DND-41 (cell line): Measurements from ENCODE around the gene SEPHS1.

Experiments
- ATAC-seq: fragments of 200-7000 bp; cut with Tn5 transposase; 3 replicates; pipeline ENCODE4 v1.9.1; 2021; ENCODE audit warnings: low read depth; ENCODE audit not compliant: insufficient read depth
- DNase-seq: peaks from one replicate; pipeline ENCODE4 v3.0.0-alpha.2; 2020
- H2AFZ ChIP-seq: 2 replicates; pipeline ENCODE4 v1.6.0; 2012; ENCODE audit warnings: low read depth, low read length
- H3K27ac ChIP-seq: 2 replicates; pipeline ENCODE4 v1.5.1; 2012; ENCODE audit warnings: low read length, inconsistent platforms
- H3K27me3 ChIP-seq: fragments of 200-600 bp; sonication (generic); 2 replicates; pipeline ENCODE4 v1.6.0; 2012; ENCODE audit warnings: low read length, mild to moderate bottlenecking, inconsistent platforms; ENCODE audit not compliant: insufficient read depth, poor library complexity
- H3K36me3 ChIP-seq: 2 replicates; pipeline ENCODE4 v1.5.1; 2012; ENCODE audit warnings: low read length, inconsistent platforms; ENCODE audit not compliant: insufficient read depth
- H3K4me1 ChIP-seq: 2 replicates; pipeline ENCODE4 v1.5.1; 2012; ENCODE audit warnings: mild to moderate bottlenecking, low read length; ENCODE audit not compliant: insufficient read depth
- H3K4me2 ChIP-seq: 2 replicates; pipeline ENCODE4 v1.6.0; 2012; ENCODE audit warnings: mild to moderate bottlenecking, moderate library complexity, low read length, inconsistent platforms; ENCODE audit not compliant: insufficient read depth
- H3K4me3 ChIP-seq, 2 experiments: fragments of 200-600 bp in 1 of 2; shearing (Covaris generic) in 1 of 2; 2 replicates each; pipeline ENCODE4 v1.5.1; 2012 to 2016; ENCODE audit warnings: inconsistent platforms in 2 of 2, low read length in 2 of 2, mild to moderate bottlenecking in 2 of 2, low read depth in 1 of 2, moderate library complexity in 1 of 2
- H3K79me2 ChIP-seq: 2 replicates; pipeline ENCODE4 v1.6.0; 2012; ENCODE audit warnings: low read length, inconsistent platforms; ENCODE audit not compliant: insufficient read depth
- H3K9ac ChIP-seq: 2 replicates; pipeline ENCODE4 v1.6.0; 2012; ENCODE audit warnings: low read depth, mild to moderate bottlenecking, inconsistent platforms, low read length, moderate library complexity
- H3K9me3 ChIP-seq: 2 replicates; pipeline ENCODE4 v1.5.1; 2012; ENCODE audit warnings: low read length, moderate library complexity, mild to moderate bottlenecking, inconsistent platforms; ENCODE audit not compliant: insufficient read depth, severe bottlenecking
- H4K20me1 ChIP-seq: 2 replicates; pipeline ENCODE4 v1.6.0; 2012; ENCODE audit warnings: low read length; ENCODE audit not compliant: insufficient read depth
- EZH2 ChIP-seq: IDR thresholded peaks from 3 replicates; pipeline ENCODE4 v1.6.1; 2012; ENCODE audit warnings: borderline replicate concordance, low read depth, mild to moderate bottlenecking, moderate library complexity, low read length, inconsistent platforms; ENCODE audit not compliant: severe bottlenecking
- TF ChIP-seq, protein P1 (sequence below): IDR thresholded peaks from 2 replicates; pipeline ENCODE4 v1.5.1; 2012; ENCODE audit warnings: borderline replicate concordance, low read length, moderate library complexity, mild to moderate bottlenecking; ENCODE audit not compliant: poor library complexity, severe bottlenecking; ENCODE audit errors: extremely low read depth

The SEPHS1 gene, protein sequence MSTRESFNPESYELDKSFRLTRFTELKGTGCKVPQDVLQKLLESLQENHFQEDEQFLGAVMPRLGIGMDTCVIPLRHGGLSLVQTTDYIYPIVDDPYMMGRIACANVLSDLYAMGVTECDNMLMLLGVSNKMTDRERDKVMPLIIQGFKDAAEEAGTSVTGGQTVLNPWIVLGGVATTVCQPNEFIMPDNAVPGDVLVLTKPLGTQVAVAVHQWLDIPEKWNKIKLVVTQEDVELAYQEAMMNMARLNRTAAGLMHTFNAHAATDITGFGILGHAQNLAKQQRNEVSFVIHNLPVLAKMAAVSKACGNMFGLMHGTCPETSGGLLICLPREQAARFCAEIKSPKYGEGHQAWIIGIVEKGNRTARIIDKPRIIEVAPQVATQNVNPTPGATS

GRCh38 chr10:13348216-13349017 is at the start of gene SEPHS1:
TSS of gene SEPHS1 (minus strand) at chr10:13348293. CDS start at chr10:13344950, 3,343 bp downstream.
- peak within 1 kb of the TSS; percentile 98 for H3K9ac ChIP-seq
- H4K20me1 ChIP-seq: peaks cover 6% of the 10 kb centered on the region; the same call in 1 of the 2 replicates
- peaks cover 54% of the 10 kb centered on the region for H3K79me2 ChIP-seq
- no peak for TF ChIP-seq EZH2
- TF ChIP-seq, protein P1, sequence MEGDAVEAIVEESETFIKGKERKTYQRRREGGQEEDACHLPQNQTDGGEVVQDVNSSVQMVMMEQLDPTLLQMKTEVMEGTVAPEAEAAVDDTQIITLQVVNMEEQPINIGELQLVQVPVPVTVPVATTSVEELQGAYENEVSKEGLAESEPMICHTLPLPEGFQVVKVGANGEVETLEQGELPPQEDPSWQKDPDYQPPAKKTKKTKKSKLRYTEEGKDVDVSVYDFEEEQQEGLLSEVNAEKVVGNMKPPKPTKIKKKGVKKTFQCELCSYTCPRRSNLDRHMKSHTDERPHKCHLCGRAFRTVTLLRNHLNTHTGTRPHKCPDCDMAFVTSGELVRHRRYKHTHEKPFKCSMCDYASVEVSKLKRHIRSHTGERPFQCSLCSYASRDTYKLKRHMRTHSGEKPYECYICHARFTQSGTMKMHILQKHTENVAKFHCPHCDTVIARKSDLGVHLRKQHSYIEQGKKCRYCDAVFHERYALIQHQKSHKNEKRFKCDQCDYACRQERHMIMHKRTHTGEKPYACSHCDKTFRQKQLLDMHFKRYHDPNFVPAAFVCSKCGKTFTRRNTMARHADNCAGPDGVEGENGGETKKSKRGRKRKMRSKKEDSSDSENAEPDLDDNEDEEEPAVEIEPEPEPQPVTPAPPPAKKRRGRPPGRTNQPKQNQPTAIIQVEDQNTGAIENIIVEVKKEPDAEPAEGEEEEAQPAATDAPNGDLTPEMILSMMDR: peak; percentile 16
- H3K4me2 ChIP-seq: peak within 1 kb of the TSS; percentile 68
- H3K4me1 ChIP-seq: peaks cover 44% of the 10 kb centered on the region
- H2AFZ ChIP-seq: peak within 1 kb of the TSS; percentile 56
- ATAC-seq (peak; percentile 77), DNase-seq (peak; percentile 93)
- peaks cover 17% of the 10 kb centered on the region for H3K36me3 ChIP-seq
- H3K27me3 ChIP-seq: no peaks in the 10 kb centered on the region
- no peaks in the 10 kb centered on the region for H3K9me3 ChIP-seq
- H3K4me3 ChIP-seq: peak within 1 kb of the TSS; percentile 73 to 93
- peak within 1 kb of the TSS; percentile 98 for H3K27ac ChIP-seq

DNA sequence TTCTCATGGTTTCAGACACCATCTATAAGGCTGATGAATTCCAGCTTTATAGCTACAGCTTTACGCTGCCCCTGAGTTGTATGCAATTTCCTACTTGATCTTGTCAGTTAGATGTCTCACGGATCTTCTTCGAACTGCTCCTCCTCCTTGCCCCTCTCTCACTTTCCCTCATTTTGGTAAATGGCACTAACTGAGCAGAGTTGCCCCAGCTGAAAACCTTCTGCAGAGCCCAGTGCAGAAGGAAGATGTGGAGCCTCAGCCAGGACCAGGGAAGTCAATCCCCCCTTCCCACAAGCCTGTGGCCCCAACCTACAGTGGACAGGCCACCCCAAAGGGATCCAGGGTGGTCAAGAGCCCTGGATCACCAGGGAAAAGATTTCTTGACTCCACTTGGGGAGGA is 49.0 kb upstream of the SEPHS1 start:
- DNase-seq: no peak

GRCh38 chr10:13396369-13396768 is 48.3 kb upstream of the SEPHS1 start:
- ATAC-seq (no peak), DNase-seq (no peak)
- no peak overlapping the region for H3K4me3 ChIP-seq
- no peaks in the 10 kb centered on the region for H3K9me3 ChIP-seq
- H3K27me3 ChIP-seq: no peaks in the 10 kb centered on the region
- TF ChIP-seq, protein P1: no peak
- no peak overlapping the region for H3K27ac ChIP-seq
- H2AFZ ChIP-seq: no peak overlapping the region
- H3K36me3 ChIP-seq: no peaks in the 10 kb centered on the region
- no peak overlapping the region for H3K9ac ChIP-seq
- no peak overlapping the region for H3K4me2 ChIP-seq
- H4K20me1 ChIP-seq: no peaks in the 10 kb centered on the region
- H3K4me1 ChIP-seq: no peaks in the 10 kb centered on the region
- no peaks in the 10 kb centered on the region for H3K79me2 ChIP-seq

More for the DNA sequence above, 49.0 kb upstream of the SEPHS1 start:
- Histone ChIP-seq H2AFZ (no peak overlapping the region), H3K4me3 (no peak overlapping the region), H3K9ac (no peak overlapping the region), H3K9me3 (no peaks in the 10 kb centered on the region), H3K36me3 (no peaks in the 10 kb centered on the region), H3K27me3 (no peaks in the 10 kb centered on the region), H3K4me2 (no peak overlapping the region), H4K20me1 (no peaks in the 10 kb centered on the region), H3K79me2 (no peaks in the 10 kb centered on the region), H3K4me1 (no peaks in the 10 kb centered on the region), H3K27ac (no peak overlapping the region)
- no peak for TF ChIP-seq EZH2
- no peak for ATAC-seq

- Histone ChIP-seq H3K27ac (no peak overlapping the region), H3K4me3 (no peak overlapping the region), H3K27me3 (peaks cover 2% of the 10 kb centered on the region), H3K9ac (no peak overlapping the region), H3K36me3 (no peaks in the 10 kb centered on the region), H3K4me2 (no peak overlapping the region), H3K4me1 (no peaks in the 10 kb centered on the region), H4K20me1 (no peaks in the 10 kb centered on the region), H3K79me2 (no peaks in the 10 kb centered on the region), H2AFZ (no peak overlapping the region), H3K9me3 (no peaks in the 10 kb centered on the region)
- DNase-seq (no peak), ATAC-seq (no peak)
- TF ChIP-seq, protein P1: no peak
- no peak for TF ChIP-seq EZH2
These were observed 47.4 kb upstream of the SEPHS1 start for GRCh38 chr10:13395540-13395939.
